ENCODE results near the gene OPA3.
"Not testable (repeated sequence)": the region's sequence is repeated elsewhere in the genome, so short reads cannot be mapped to it uniquely, and the experiment has no call there.

The OPA3 gene

GRCh38 chr19:45621389-45621788, 36.8 kb upstream of the OPA3 start:
- H3K27ac ChIP-seq (replicated peaks) = no peak overlapping the region
- H3K27me3 ChIP-seq (ENCODE audit: insufficient read depth, poor library complexity, severe bottlenecking) = no peaks in the 10 kb centered on the region
- no peak for DNase-seq (ENCODE audit: low read depth in 1 of 2, low spot score in 1 of 2)
- TF ChIP-seq SPI1 (IDR thresholded peaks at IDR 0.05; ENCODE audit: borderline replicate concordance, low read depth) = no peak
- no peak for TF ChIP-seq POLR2AphosphoS5 (IDR thresholded peaks at IDR 0.05; ENCODE audit: low read depth)
- TF ChIP-seq CTCF (IDR thresholded peaks at IDR 0.05; ENCODE audit: insufficient read depth, low read length) = no peak
- no peak overlapping the region for H3K4me3 ChIP-seq (replicated peaks; ENCODE audit: insufficient read depth, low read length)

GRCh38 chr19:45616704-45617017, 32.1 kb upstream of the OPA3 start:
- H3K4me3 ChIP-seq (replicated peaks; ENCODE audit: insufficient read depth, low read length) = no peak overlapping the region

GRCh38 chr19:45615795-45616703, 31.4 kb upstream of the OPA3 start:
- no peak overlapping the region for H3K4me3 ChIP-seq (replicated peaks; ENCODE audit: insufficient read depth, low read length)

More at GRCh38 chr19:45616704-45617017, 32.1 kb upstream of the OPA3 start:
- no peaks in the 10 kb centered on the region for H3K27me3 ChIP-seq (ENCODE audit: insufficient read depth, poor library complexity, severe bottlenecking)
- DNase-seq (ENCODE audit: low read depth in 1 of 2, low spot score in 1 of 2) = no peak
- no peak overlapping the region for H3K27ac ChIP-seq (replicated peaks)
- TF ChIP-seq CTCF (IDR thresholded peaks at IDR 0.05; ENCODE audit: insufficient read depth, low read length) = no peak
- TF ChIP-seq SPI1 (IDR thresholded peaks at IDR 0.05; ENCODE audit: borderline replicate concordance, low read depth) = no peak
- no peak for TF ChIP-seq POLR2AphosphoS5 (IDR thresholded peaks at IDR 0.05; ENCODE audit: low read depth)
- no peak for TF ChIP-seq GABPA (IDR thresholded peaks at IDR 0.05; ENCODE audit: low read depth)
- no peak for TF ChIP-seq REST (IDR thresholded peaks at IDR 0.05; ENCODE audit: insufficient replicate concordance, low read depth)

GRCh38 chr19:45615056-45615455, 30.5 kb upstream of the OPA3 start:
- not testable (repeated sequence) for H3K27ac ChIP-seq (replicated peaks); H3K4me3 ChIP-seq (replicated peaks; ENCODE audit: insufficient read depth, low read length); H3K27me3 ChIP-seq (ENCODE audit: insufficient read depth, poor library complexity, severe bottlenecking); DNase-seq (ENCODE audit: low read depth in 1 of 2, low spot score in 1 of 2)

More at GRCh38 chr19:45615795-45616703, 31.4 kb upstream of the OPA3 start:
- no peak for TF ChIP-seq POLR2AphosphoS5 (IDR thresholded peaks at IDR 0.05; ENCODE audit: low read depth)
- no peak for TF ChIP-seq REST (IDR thresholded peaks at IDR 0.05; ENCODE audit: insufficient replicate concordance, low read depth)
- TF ChIP-seq CTCF (IDR thresholded peaks at IDR 0.05; ENCODE audit: insufficient read depth, low read length) = no peak
- no peak for TF ChIP-seq SPI1 (IDR thresholded peaks at IDR 0.05; ENCODE audit: borderline replicate concordance, low read depth)
- TF ChIP-seq GABPA (IDR thresholded peaks at IDR 0.05; ENCODE audit: low read depth) = no peak
- no peaks in the 10 kb centered on the region for H3K27me3 ChIP-seq (ENCODE audit: insufficient read depth, poor library complexity, severe bottlenecking)
- DNase-seq (ENCODE audit: low read depth in 1 of 2, low spot score in 1 of 2) = peak; percentile 59 to 80
- H3K27ac ChIP-seq (replicated peaks) = no peak overlapping the region

Data from HL-60 (cell line).